Mucosa of gallbladder (tissue), 1 donor: Measurements from ENCODE around the gene FAM171A2. TPM values are rescaled to one million over a fixed set of nuclear protein-coding genes. Genes with fewer than 3 reads are reported as not detected.
"Not testable (repeated sequence)": the region's sequence is repeated elsewhere in the genome, so short reads cannot be mapped to it uniquely, and the experiment has no call there.

Experiments
- DNase-seq: peaks from one replicate; pipeline ENCODE4 v3.0.0-alpha.2; 2020; ENCODE audit warnings: low spot score
- total RNA-seq: library from RNA; stranded (reverse); gene quantifications from one replicate; pipeline ENCODE4 v1.2.1, GENCODE V29; 2021
- donor health status: DM: no; HTN: no; CAD: no.

FAM171A2 gene
- total RNA-seq, 1 donor from 2014 or later: 4.0 TPM

DNA sequence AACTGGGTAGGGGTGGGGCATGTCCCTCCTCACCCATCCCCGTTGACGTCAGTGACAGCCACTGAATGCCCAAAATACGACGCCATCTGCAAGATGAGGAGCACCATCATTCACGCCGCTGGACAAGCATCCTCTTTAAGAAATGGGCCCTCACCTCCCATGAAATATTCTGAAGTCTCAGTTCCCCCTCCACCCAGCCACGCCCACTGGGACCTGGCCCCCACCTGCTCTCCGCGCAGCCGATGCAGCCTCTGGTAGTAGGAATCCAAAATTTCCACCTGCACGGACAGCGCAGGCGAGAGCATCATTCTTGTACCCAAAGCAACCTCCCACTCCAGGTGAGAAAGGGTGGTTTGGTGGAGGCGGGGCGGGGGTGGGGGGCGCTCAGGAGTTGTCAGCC, 20.2 kb upstream of the FAM171A2 start:
- DNase-seq: no peak

DNA sequence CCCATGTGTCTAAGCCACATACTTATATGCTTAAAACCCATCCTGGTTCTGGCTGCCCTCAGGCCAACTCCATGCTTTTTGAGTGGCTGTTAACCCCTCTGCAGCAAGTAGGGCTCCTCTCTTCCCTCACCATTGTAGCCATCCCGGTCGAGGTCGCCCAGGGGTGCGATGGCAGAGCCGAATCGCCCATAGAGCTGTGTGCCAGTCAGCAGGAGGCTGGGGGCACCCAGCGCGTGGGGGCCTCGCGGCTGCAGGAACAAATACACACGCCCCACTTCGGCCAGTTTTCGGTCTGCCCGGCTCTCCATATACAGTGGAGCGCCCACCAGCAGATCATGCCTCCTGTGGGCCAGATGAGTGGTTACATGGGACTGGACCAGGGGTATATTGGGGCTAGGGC, 19.7 kb upstream of the FAM171A2 start:
- no peak for DNase-seq

GRCh38 chr17:44382917-44383316, 19.3 kb upstream of the FAM171A2 start:
- no peak for DNase-seq

DNA sequence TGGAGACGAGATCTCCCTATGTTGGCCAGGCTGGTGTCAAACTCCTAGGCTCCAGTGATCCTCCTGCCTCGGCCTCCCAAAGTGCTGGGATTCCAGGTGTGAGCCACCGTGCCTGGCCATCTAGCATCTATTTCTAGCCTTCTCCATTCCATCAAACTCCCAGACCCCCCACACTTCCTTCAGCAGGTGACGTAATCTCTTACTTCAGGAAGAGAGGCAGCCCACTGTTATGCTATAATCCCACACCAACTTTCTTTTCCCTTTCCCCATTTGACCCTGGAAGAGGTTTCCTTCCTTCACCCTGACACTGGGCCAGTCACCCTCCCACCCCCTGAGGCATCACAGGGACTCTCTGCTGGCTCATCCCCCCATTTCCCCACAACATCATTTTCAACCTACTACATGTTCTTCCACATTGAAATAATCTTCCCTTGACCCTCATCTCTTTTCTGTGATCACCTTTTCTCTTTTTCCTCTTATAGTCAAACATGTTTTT, 18.2 kb upstream of the FAM171A2 start:
- no peak for DNase-seq

GRCh38 chr17:44380767-44381166, 17.1 kb upstream of the FAM171A2 start:
- DNase-seq: no peak

- DNase-seq: no peak
Measured at GRCh38 chr17:44379887-44380286, 16.2 kb upstream of the FAM171A2 start.

DNA sequence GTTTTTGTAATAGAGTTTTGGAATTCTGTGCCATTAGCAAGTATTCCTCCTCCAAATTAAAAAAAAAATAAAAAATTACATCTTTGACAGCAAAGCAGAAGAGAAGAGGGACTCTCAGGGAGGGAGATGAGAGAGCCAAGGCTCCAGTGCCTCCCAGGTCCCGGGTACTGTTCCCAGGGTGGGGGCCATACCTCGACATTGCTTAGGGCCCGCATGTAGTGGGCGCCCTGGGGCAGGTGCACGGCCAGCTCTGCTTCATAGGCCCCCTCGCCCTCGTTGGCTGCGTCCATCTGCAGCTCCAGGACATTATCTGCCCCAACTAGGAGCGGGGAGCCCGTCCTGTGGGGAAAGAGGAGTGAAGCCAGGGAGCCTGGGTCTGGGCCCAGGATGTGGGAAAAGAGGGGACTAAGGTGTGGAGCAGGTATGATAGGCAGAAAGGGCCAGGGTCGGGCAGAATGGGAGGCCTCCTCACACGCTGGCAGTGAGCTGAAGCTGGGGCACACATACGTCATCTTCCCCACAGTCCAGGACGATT, 14.6 kb upstream of the FAM171A2 start:
- no peak for DNase-seq

- no peak for DNase-seq
Measured at GRCh38 chr17:44376779-44377178, 13.1 kb upstream of the FAM171A2 start.

DNA sequence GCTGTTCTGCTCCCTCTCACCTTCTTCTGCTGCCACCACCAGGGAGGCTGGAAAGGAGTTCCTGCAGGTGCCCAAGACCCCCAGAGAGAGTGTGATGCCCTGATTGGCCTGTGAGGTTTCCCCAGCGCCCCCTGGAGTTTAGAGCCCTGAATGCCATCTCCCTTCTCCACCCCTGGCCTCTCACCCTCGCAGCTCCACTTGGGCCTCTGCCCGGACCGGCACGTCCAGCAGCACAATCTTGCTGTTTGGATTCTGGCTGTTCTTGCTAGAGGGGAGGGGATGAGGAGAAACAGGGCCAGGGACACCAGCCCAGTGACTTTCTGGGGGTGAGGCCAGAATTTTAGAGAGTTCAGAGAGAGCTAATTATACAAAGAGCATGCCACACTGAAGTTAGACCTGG, 12.5 kb upstream of the FAM171A2 start:
- no peak for DNase-seq

DNA sequence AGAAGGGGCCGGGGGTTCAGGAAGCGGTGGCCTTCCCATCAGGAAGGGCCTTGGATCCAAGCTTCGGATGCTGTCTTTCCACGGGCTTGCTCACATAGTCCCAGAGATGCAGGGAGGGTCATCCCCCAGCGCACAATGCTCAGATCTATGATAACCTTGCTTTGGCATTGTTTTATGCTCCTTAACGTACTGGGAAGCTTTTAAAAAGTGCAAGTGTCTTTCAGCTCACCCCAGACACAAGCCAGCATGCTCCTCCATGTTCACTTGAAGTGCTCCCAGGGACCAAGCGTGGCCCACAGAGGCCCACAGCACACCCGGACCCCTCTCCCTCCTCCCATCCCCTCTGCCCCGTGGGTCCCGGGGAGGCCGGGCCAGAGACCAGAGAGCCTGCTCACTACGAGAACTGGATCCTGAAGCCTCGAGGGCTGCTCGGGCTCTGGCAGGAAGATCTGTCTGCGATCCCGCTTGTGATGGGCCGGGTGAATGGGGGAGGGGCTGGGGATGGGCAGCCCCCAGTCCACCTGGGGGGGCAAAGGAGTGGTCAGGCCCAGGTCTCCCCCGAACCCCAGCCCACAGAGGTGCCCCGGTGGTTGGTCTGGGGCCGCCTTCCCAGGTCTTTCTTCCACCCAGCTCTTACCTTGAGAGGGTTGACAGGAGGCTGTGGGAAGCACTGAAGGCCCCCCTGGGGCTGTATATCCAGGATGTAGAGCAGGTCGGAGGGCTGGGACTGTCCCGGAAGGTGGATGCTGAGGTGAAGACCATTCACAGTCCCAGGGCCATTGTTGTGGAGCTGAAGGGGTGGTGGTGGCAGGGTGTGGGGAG, 11.8 kb upstream of the FAM171A2 start:
- no peak for DNase-seq

DNA sequence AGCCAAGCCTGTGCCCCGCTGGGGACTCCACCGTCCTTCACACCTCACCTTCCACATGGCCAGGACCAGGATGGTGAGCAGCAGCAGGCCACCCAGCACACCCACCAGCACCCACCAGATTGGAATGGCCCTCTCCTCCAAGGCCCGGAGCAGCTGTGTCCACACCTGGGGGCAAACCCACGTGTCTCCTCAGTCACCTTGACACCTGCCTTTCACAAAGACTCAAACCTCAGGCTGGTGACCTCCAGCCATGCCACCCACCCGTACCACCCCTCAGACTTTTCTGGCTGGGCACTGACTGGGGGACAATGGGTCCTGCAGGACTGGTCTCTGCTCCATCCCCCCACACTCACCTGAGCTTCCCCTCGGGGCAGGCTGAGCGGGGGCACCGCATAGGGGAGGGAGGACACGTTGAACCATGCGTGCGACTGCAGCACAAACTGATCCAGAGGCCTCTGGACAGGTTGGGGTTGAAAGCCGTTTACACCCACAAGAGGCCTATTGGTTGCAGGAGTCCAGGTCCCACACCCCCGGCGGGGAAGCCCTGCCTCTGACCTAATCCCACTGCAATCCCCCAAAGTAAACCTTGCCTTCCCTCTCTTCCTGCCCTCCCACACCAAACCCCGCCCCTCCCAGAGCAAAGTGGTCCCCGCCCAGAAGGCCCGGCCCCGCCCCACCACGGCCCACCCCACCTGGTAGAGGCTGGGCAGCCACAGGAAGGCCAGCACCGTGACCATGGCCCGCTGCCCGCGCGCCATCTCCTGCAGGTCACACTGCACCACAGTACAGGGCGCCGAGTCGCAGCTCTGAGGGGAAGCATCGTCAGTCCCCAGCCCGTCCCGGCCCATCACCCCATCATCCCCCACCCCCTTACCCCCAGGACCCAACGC, 10.9 kb upstream of the FAM171A2 start:
- DNase-seq: no peak

DNA sequence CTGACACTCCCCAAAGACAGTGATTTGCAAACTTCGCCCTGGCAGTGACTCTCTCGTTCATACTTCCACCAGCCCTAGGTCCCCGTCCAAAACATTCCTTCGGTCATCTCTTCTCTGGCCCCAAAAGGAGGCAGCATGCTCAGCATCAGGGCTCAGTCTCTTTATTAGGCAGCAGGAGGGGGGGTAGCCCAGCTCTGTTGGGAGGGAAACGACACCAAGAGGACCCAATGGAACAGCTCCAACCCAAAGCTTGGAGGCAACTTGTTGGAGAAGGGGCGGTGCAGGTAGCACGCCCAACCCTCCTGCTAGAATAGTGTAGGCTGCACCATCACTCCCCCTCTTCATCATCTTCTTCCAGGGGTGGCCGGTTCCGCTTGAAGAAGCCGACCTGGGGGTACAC, 8.4 kb upstream of the FAM171A2 start:
- DNase-seq: no peak

DNA sequence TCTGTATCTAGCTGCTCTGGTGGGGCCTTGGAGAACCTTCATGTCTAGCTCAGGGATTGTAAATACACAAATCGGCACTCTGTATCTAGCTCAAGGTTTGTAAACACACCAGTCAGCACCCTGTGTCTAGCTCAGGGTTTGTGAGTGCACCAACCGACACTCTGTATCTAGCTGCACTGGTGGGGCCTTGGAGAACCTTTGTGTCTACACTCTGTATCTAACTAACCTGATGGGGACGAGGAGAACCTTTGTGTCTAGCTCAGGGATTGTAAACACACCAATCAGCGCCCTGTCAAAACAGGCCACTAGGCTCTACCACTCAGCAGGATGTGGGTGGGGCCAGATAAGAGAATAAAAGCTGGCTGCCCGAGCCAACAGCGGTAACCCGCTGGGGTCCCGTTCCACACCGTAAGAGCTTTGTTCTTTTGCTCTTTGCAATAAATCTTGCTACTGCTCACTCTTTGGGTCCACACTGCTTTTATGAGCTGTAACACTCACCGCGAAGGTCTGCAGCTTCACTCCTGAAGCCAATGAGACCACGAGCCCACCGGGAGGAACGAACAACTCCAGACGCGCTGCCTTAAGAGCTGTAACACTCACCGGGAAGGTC, 5.9 kb upstream of the FAM171A2 start:
- not testable (repeated sequence) for DNase-seq

DNA sequence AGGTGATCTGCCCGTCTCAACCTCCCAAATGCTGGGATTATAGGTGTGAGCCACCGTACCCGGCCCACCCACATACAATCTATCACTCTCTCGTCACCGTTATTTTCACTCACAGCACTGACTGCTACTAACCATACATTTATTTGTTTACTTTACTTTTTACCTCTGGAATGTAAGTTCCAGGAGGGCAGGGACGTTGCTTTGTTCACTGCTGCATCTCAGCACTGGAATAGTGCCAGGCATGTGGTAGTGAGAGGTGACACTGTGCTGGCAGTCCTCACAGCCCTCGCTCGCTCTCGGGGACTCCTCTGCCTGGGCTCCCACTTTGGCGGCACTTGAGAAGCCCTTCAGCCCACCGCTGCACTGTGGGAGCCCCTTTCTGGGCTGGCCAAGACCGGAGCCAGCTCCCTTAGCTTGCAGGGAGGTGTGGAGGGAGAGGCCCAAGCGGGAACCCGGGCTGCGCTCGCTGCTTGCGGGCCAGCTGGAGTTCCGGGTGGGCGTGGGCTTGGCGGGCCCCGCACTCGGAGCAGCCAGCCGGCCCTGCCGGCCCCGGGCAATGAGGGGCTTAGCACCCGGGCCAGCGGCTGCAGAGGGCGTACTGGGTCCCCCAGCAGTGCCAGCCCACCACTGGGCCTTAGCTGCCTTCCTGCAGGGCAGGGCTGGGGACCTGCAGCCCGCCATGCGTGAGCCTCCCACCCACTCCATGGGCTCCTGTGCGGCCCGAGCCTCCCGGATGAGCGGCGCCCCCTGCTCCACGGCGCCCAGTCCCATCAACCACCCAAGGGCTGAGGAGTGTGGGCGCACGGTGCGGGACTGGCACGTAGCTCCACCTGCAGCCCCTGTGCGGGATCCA, 5.0 kb upstream of the FAM171A2 start:
- DNase-seq: not testable (repeated sequence)

GRCh38 chr17:44367231-44367979, 3.8 kb upstream of the FAM171A2 start:
- no peak for DNase-seq

GRCh38 chr17:44365051-44365450, 1.4 kb upstream of the FAM171A2 start:
- not testable (repeated sequence) for DNase-seq

DNA sequence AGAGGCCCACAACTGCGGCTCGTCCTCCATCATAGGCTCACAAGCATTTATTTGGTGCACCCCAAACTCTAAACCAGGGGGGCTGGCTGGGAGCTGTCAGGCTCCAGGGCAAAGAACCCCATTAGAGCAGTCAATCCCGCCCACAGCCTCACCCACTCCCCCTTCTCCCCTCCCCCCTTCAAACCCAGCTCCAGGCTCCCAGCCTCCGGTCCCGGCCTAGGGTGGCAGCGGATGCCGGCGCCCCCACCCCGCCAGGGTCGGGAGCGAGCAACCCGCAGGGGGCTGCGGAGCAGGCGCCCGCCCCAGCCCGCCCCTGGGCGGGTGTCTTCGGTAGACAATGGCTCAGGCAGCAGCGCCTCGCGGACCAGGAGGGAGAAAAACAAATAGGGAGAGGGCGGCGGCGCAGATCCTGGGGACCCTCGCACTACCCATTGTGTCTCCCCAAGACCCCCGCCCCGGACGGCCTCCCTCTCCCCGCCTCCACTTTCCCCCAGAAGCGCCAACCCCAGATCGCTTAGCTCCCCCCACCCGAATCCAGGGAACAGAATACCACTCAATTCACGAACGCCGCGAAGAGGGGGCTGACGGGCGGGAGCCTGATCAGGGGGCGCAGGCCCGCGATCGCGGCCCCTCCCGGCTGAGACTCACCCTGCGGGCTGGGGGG, 572 bp downstream of the FAM171A2 start:
- no peak for DNase-seq

DNA sequence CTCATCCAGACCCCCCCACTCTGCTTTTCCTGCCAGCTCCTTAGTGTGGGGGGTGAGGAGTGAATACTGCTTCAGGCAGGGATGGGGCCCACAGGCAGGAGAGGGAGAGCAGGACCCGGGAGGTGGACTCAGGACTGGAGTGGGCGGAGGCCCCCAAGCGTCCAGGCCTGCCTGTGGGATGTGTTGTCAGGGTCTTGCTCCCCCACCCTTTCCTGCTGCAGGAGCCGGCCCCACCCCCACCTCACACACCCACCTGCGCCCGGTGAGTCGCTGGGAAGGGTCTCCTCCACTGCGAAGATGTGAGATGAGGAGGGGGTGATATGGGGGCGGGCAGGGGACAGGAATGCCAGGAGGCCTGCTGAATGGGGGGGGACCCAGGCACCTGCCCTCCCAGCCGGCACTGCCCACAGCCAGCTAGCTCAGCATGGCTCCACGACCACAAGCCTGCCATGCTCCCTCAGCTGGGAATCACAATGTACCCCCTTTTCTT, 1.1 kb downstream of the FAM171A2 start:
- DNase-seq: no peak
